Keratinocyte (primary cell): ENCODE results near the gene SP140. TPM values are rescaled to one million over a fixed set of nuclear protein-coding genes. Genes with fewer than 3 reads are reported as not detected.

Source experiments
- DNase-seq: peaks from one replicate; pipeline ENCODE4 v3.0.0-alpha.2; 2011; ENCODE audit warnings: low read depth, missing footprints, low spot score
- FAIRE-seq: peaks from 2 replicates; lab custom pipeline; 2011; peaks lifted over from hg19 to GRCh38; lab: Jason Lieb, UNC
- H2AFZ ChIP-seq: 2 replicates; pipeline ENCODE4 v1.6.0; 2012; ENCODE audit warnings: low read length, control low read depth, inconsistent platforms; ENCODE audit not compliant: control insufficient read depth
- H3K27ac ChIP-seq: 2 replicates; pipeline ENCODE4 v1.5.1; 2011; ENCODE audit warnings: low read length; ENCODE audit not compliant: control insufficient read depth, insufficient read depth
- H3K27me3 ChIP-seq: 3 replicates; pipeline ENCODE4 v1.6.0; 2011; ENCODE audit warnings: low read length; ENCODE audit not compliant: control insufficient read depth, insufficient read depth; ENCODE audit errors: extremely low read depth
- H3K36me3 ChIP-seq, 2 experiments: 2 replicates in 1 of 2; 3 replicates in 1 of 2; pipeline ENCODE4 v1.5.1; 2011; ENCODE audit warnings: low read length in 2 of 2, mild to moderate bottlenecking in 1 of 2; ENCODE audit not compliant: control insufficient read depth in 2 of 2, insufficient read depth in 2 of 2; ENCODE audit errors: extremely low read depth in 1 of 2
- H3K4me1 ChIP-seq: 3 replicates; pipeline ENCODE4 v1.5.1; 2011; ENCODE audit warnings: low read length; ENCODE audit not compliant: control insufficient read depth, insufficient read depth; ENCODE audit errors: extremely low read depth
- H3K4me2 ChIP-seq: 3 replicates; pipeline ENCODE4 v1.6.0; 2011; ENCODE audit warnings: low read depth, low read length; ENCODE audit not compliant: control insufficient read depth, insufficient read depth; ENCODE audit errors: extremely low read depth
- H3K4me3 ChIP-seq, 3 experiments: fragments of 200-600 bp in 1 of 3; sonication (generic) in 1 of 3; 2 replicates in 2 of 3; 3 replicates in 1 of 3; pipeline ENCODE4 v1.5.1; 2011 to 2016; ENCODE audit warnings: low read length in 3 of 3, mild to moderate bottlenecking in 3 of 3, control low read depth in 2 of 3, inconsistent platforms in 1 of 3, low read depth in 1 of 3, mixed read lengths in 1 of 3, mixed run types in 1 of 3, moderate library complexity in 1 of 3; ENCODE audit not compliant: control insufficient read depth in 2 of 3, insufficient read depth in 2 of 3; ENCODE audit errors: extremely low read depth in 1 of 3
- H3K79me2 ChIP-seq: 2 replicates; pipeline ENCODE4 v1.6.0; 2012; ENCODE audit warnings: low read length; ENCODE audit not compliant: control insufficient read depth, insufficient read depth
- H3K9ac ChIP-seq: 3 replicates; pipeline ENCODE4 v1.6.0; 2011; ENCODE audit warnings: low read length; ENCODE audit not compliant: control insufficient read depth, insufficient read depth; ENCODE audit errors: extremely low read depth
- H3K9me1 ChIP-seq: 3 replicates; pipeline ENCODE4 v1.6.0; 2011; ENCODE audit warnings: low read length; ENCODE audit not compliant: control insufficient read depth, insufficient read depth; ENCODE audit errors: extremely low read depth
- H3K9me3 ChIP-seq: 2 replicates; pipeline ENCODE4 v1.5.1; 2012; ENCODE audit warnings: low read depth, low read length; ENCODE audit not compliant: control insufficient read depth
- H4K20me1 ChIP-seq: 3 replicates; pipeline ENCODE4 v1.6.0; 2011; ENCODE audit warnings: low read length; ENCODE audit not compliant: control insufficient read depth, insufficient read depth; ENCODE audit errors: extremely low read depth
- CTCF ChIP-seq, 3 experiments: IDR thresholded peaks in 1 of 3; conservative IDR thresholded peaks in 1 of 3; optimal IDR thresholded peaks in 1 of 3; 2 replicates in 2 of 3; 3 replicates in 1 of 3; pipeline versions ENCODE3 to v1.5.1; 2011; ENCODE audit warnings: low read length in 3 of 3, mild to moderate bottlenecking in 3 of 3, moderate library complexity in 2 of 3, control low read depth in 1 of 3, inconsistent platforms in 1 of 3; ENCODE audit not compliant: insufficient read depth in 2 of 3; ENCODE audit errors: extremely low read depth in 1 of 3
- EZH2 ChIP-seq: IDR thresholded peaks from one replicate; pipeline ENCODE4 v1.6.1; 2012; ENCODE audit warnings: inconsistent platforms, mild to moderate bottlenecking, low read length, moderate library complexity
- dilution Hi-C: fragments of 300-500 bp; cut with MboI; formaldehyde crosslinking; loops from one replicate; pipeline ENCODE4 v1.7.0; 2020; ENCODE audit warnings: low sequenced_read_pairs; ENCODE audit not compliant: extremely low pct_ligation_motif_present
- polyA plus RNA-seq, 5 experiments: library from polyadenylated mRNA; depleted of rRNA in 3 of 5; stranded (reverse) in 3 of 5; stranded (forward) in 1 of 5; unstranded in 1 of 5; fragments of >200 nt; gene quantifications; 1 replicate in 1 of 5; 2 replicates in 3 of 5; 3 replicates in 1 of 5; pipeline versions ENCODE4 v1.2.1 to v1.2.3, GENCODE V29; 2011 to 2012; ENCODE audit warnings: missing spikeins in 2 of 5, low read depth in 1 of 5, low replicate concordance in 1 of 5

Gene SP140
- polyA plus RNA-seq, 1 donor (not counting 4 experiments of a cell fraction or from before 2014, with no cell fraction given) = 1.2 TPM

- Histone ChIP-seq H3K36me3 (no peaks in the 10 kb centered on the region), H3K79me2 (peaks cover 10% of the 10 kb centered on the region), H3K9me3 (no peaks in the 10 kb centered on the region), H4K20me1 (no peaks in the 10 kb centered on the region), H2AFZ (no peak overlapping the region), H3K27me3 (no peaks in the 10 kb centered on the region), H3K4me3 (no peak overlapping the region), H3K4me1 (peaks cover 16% of the 10 kb centered on the region), H3K27ac (no peak overlapping the region), H3K9me1 (no peaks in the 10 kb centered on the region), H3K9ac (no peak overlapping the region), H3K4me2 (no peak overlapping the region)
- no peak for DNase-seq
- no peak for TF ChIP-seq EZH2
- TF ChIP-seq CTCF (optimal IDR thresholded peaks at IDR 0.05 in 1 of 3, IDR thresholded peaks at IDR 0.05 in 1 of 3, conservative IDR thresholded peaks at IDR 0.05 in 1 of 3; ENCODE audit: extremely low read depth in 1 of 3, insufficient read depth in 2 of 3, low read length in 3 of 3) = no peak
- FAIRE-seq = no peak
- dilution Hi-C loops = no loop called here
Observed at GRCh38 chr2:230329946-230330605, 104.5 kb downstream of the SP140 start.

- Histone ChIP-seq H4K20me1 (no peaks in the 10 kb centered on the region), H3K9ac (no peak overlapping the region), H3K9me3 (no peaks in the 10 kb centered on the region), H3K27ac (no peak overlapping the region), H2AFZ (no peak overlapping the region), H3K4me2 (no peak overlapping the region), H3K36me3 (peaks cover 0 to 2% of the 10 kb centered on the region in 2 experiments), H3K79me2 (peaks cover 10% of the 10 kb centered on the region), H3K27me3 (no peaks in the 10 kb centered on the region), H3K9me1 (no peaks in the 10 kb centered on the region), H3K4me1 (peaks cover 16% of the 10 kb centered on the region), H3K4me3 (no peak overlapping the region)
- TF ChIP-seq EZH2 (no peak), CTCF (optimal IDR thresholded peaks at IDR 0.05 in 1 of 3, IDR thresholded peaks at IDR 0.05 in 1 of 3, conservative IDR thresholded peaks at IDR 0.05 in 1 of 3; ENCODE audit: extremely low read depth in 1 of 3, insufficient read depth in 2 of 3, low read length in 3 of 3) (no peak)
- FAIRE-seq (no peak), DNase-seq (no peak)
- dilution Hi-C loops = no loop called here
Observed at GRCh38 chr2:230330725-230331124, 105.2 kb downstream of the SP140 start.
